ENCODE data around the gene OPHN1. TPM values are rescaled to one million over a fixed set of nuclear protein-coding genes. Genes with fewer than 3 reads are reported as not detected.

The OPHN1 gene
- total and polyA plus RNA-seq, 10 of the 15 experiments (the other 5 are each of a cell fraction or from before 2014, with no cell fraction given) = under 0.01 to 0.03 (median 0.03) TPM; not detected in 6

GRCh38 chrX:68086709-68087108, 346.6 kb downstream of the OPHN1 start (continued):
- TF ChIP-seq ZNF687 (IDR thresholded peaks at IDR 0.05) (no peak), BRCA1 (IDR thresholded peaks at IDR 0.05; ENCODE audit: low read depth, low read length) (no peak)

GRCh38 chrX:68084765-68085164, 348.5 kb downstream of the OPHN1 start:
- Histone ChIP-seq H3K27ac (ENCODE audit: control insufficient read depth, insufficient read depth) (no peak overlapping the region), H3K4me2 (ENCODE audit: control insufficient read depth, insufficient read depth) (no peak overlapping the region), H3K4me1 (ENCODE audit: control insufficient read depth, insufficient read depth, low read length) (no peaks in the 10 kb centered on the region), H3K36me3 (ENCODE audit: control insufficient read depth in 2 of 2, insufficient read depth in 2 of 2, low read length in 1 of 2) (no peaks in the 10 kb centered on the region), H3K79me2 (ENCODE audit: control insufficient read depth, insufficient read depth, low read length) (no peaks in the 10 kb centered on the region), H4K20me1 (ENCODE audit: control insufficient read depth, insufficient read depth) (no peaks in the 10 kb centered on the region), H3K27me3 (replicated peaks in 1 of 2; ENCODE audit: control insufficient read depth in 2 of 2, insufficient read depth in 2 of 2, low read length in 1 of 2) (no peaks in the 10 kb centered on the region), H3K9me3 (replicated peaks; ENCODE audit: control insufficient read depth, insufficient read depth, low read length) (no peaks in the 10 kb centered on the region), H3K4me3 (no peak overlapping the region), H2AFZ (ENCODE audit: control insufficient read depth, low read depth, low read length) (no peak overlapping the region), H3K9ac (ENCODE audit: control insufficient read depth, insufficient read depth, low read length) (no peak overlapping the region)
- 0% methylated on average over 1 of the region's 1 CpG for WGBS (ENCODE audit: insufficient coverage, insufficient replicate concordance, low lambda C conversion rate, missing lambda C conversion rate)
- intact Hi-C loops (cut with micrococcal nuclease; ENCODE audit: unreplicated experiment) = no loop called here
- no peak for ATAC-seq
- POLR2A ChIA-PET = interaction anchor here (0.5 kb wide), 1 partner anchor 1995 kb away, joined by 3 read pairs; no protein-coding TSS in a partner anchor
- no peak for DNase-seq (ENCODE audit: low read depth, low spot score)
- RAD21 ChIA-PET (ENCODE audit: unreplicated experiment) = no interaction called here
- in situ Hi-C loops (cut with MboI) = no loop called here
- TF ChIP-seq POLR2AphosphoS2 (IDR thresholded peaks at IDR 0.05; ENCODE audit: low read depth, low read length) (no peak), YBX1 (IDR thresholded peaks at IDR 0.05) (no peak), MTA2 (IDR thresholded peaks at IDR 0.05; ENCODE audit: low read depth) (no peak), CEBPZ (IDR thresholded peaks at IDR 0.05; ENCODE audit: low read depth, low read length) (no peak), LARP7 (IDR thresholded peaks at IDR 0.05) (no peak), MEF2B (IDR thresholded peaks at IDR 0.05; ENCODE audit: partially characterized antibody, poor library complexity, severe bottlenecking) (no peak), STAT3 (IDR thresholded peaks at IDR 0.05; ENCODE audit: low read depth, low read length) (no peak)
- BruUV-seq (replicated peaks) = no TSS peak
- FAIRE-seq = no peak
- CTCF ChIA-PET = no interaction called here
- SMC1A ChIA-PET (ENCODE audit: uncharacterized antibody, unreplicated experiment) = no interaction called here
